Astrocyte of the cerebellum (primary cell): ENCODE results near the gene PTPN23.

ENCODE experiments used
- DNase-seq: peaks from one replicate; pipeline ENCODE4 v3.0.0-alpha.2; 2011; ENCODE audit warnings: low read depth
- H3K4me3 ChIP-seq: 2 replicates; pipeline ENCODE4 v1.5.1; 2011; ENCODE audit warnings: mild to moderate bottlenecking, low read depth, low read length, moderate library complexity
- CTCF ChIP-seq: IDR thresholded peaks from 2 replicates; pipeline ENCODE4 v1.5.1; 2012; ENCODE audit warnings: low read length, low read depth, moderate library complexity, mild to moderate bottlenecking; ENCODE audit errors: missing control alignments
- in situ Hi-C: cut with HindIII; loops from 2 replicates; pipeline ENCODE4 v1.10.0; 2017; ENCODE audit warnings: low sequenced_read_pairs

Gene PTPN23

GRCh38 chr3:47411696-47412452 lies 31.1 kb downstream of the PTPN23 start:
- H3K4me3 ChIP-seq: no peak overlapping the region
- TF ChIP-seq CTCF: no peak
- in situ Hi-C loops: no loop called here

GRCh38 chr3:47412453-47412756 lies 31.6 kb downstream of the PTPN23 start:
- H3K4me3 ChIP-seq: no peak overlapping the region
- no peak for DNase-seq
- in situ Hi-C loops: no loop called here
- TF ChIP-seq CTCF: no peak

More at GRCh38 chr3:47411696-47412452, 31.1 kb downstream of the PTPN23 start:
- DNase-seq: no peak

- in situ Hi-C loops: no loop called here
- TF ChIP-seq CTCF: peak; percentile 15
- H3K4me3 ChIP-seq: no peak overlapping the region
- no peak for DNase-seq
These were observed 32.2 kb downstream of the PTPN23 start for GRCh38 chr3:47412842-47413520.

GRCh38 chr3:47413751-47414150 lies 32.9 kb downstream of the PTPN23 start:
- no peak overlapping the region for H3K4me3 ChIP-seq
- in situ Hi-C loops: no loop called here
- no peak for TF ChIP-seq CTCF
- no peak for DNase-seq

- no peak for DNase-seq
- in situ Hi-C loops: no loop called here
- no peak overlapping the region for H3K4me3 ChIP-seq
- no peak for TF ChIP-seq CTCF
These were observed 33.3 kb downstream of the PTPN23 start for GRCh38 chr3:47414161-47414564.

- TF ChIP-seq CTCF: no peak
- no peak for DNase-seq
- no peak overlapping the region for H3K4me3 ChIP-seq
- in situ Hi-C loops: no loop called here
These were observed 34.1 kb downstream of the PTPN23 start for GRCh38 chr3:47414666-47415587.
